Activated CD8-positive, alpha-beta T cell treated with anti-CD3 and anti-CD28 coated beads, Interleukin-2, amount 10 ng/mL, durations not matched to agents 7 days and 5 days (primary cell): ENCODE results near the gene GNAT1. TPM values are rescaled to one million over a fixed set of nuclear protein-coding genes. Genes with fewer than 3 reads are reported as not detected.

Experiments used
- ATAC-seq: fragments of 150-1000 bp; cut with Tn5 transposase; one replicate; pipeline ENCODE4 v1.10.0; 2021; ENCODE audit warnings: moderate library complexity
- CTCF ChIA-PET: fragments of 350-600 bp; sonication (Branson Sonifier 250); formaldehyde crosslinking; loops from one replicate; lab custom pipeline; 2021; ENCODE audit warnings: antibody characterized with exemption; lab: Charles Lee
- POLR2A ChIA-PET: fragments of 350-600 bp; sonication (Branson Sonifier 250); formaldehyde crosslinking; loops from one replicate; lab custom pipeline; 2021; ENCODE audit warnings: antibody characterized with exemption; lab: Charles Lee
- DNase-seq: peaks from one replicate; pipeline ENCODE4 v3.0.0-alpha.2; 2020
- H3K27ac Mint-ChIP-seq: one replicate; pipeline ENCODE4 v1.8.0; 2021; ENCODE audit warnings: mild to moderate bottlenecking, mixed read lengths
- H3K27me3 Mint-ChIP-seq: one replicate; pipeline ENCODE4 v1.8.0; 2021; ENCODE audit warnings: low read depth, mixed read lengths
- H3K36me3 Mint-ChIP-seq: one replicate; pipeline ENCODE4 v1.8.0; 2021; ENCODE audit warnings: low read depth, mixed read lengths
- H3K4me1 Mint-ChIP-seq: one replicate; pipeline ENCODE4 v1.8.0; 2021; ENCODE audit warnings: low read depth, mixed read lengths
- H3K4me3 Mint-ChIP-seq: one replicate; pipeline ENCODE4 v1.8.0; 2021; ENCODE audit warnings: mild to moderate bottlenecking, mixed read lengths
- H3K9me3 Mint-ChIP-seq: one replicate; pipeline ENCODE4 v1.8.0; 2022; ENCODE audit warnings: mixed read lengths; ENCODE audit not compliant: insufficient read depth
- total RNA-seq, 2 experiments: library from RNA; stranded (reverse); gene quantifications; one replicate each; pipeline ENCODE4 v1.2.3, GENCODE V29; 2021

GNAT1 gene
- total RNA-seq, 2 experiments from 2014 or later, result not detected

GRCh38 chr3:50172626-50173220 is 18.7 kb upstream of the GNAT1 start:
- Mint-ChIP-seq H3K36me3 (no peaks in the 10 kb centered on the region), H3K27me3 (no peaks in the 10 kb centered on the region), H3K4me3 (no peak overlapping the region), H3K4me1 (peaks cover 5% of the 10 kb centered on the region), H3K27ac (no peak overlapping the region), H3K9me3 (no peaks in the 10 kb centered on the region)
- no peak for ATAC-seq
- ChIA-PET CTCF (interaction anchor here (1.3 kb wide), 1 partner anchor 89 kb away, joined by 3 read pairs; no protein-coding TSS in a partner anchor), POLR2A (interaction anchor here (0.9 to 1.2 kb wide), 2 partner anchors 17 to 58 kb away, joined by 3 to 4 read pairs; no protein-coding TSS in a partner anchor)
- DNase-seq, result no peak

GRCh38 chr3:50173685-50174516 is 17.5 kb upstream of the GNAT1 start:
- no peaks in the 10 kb centered on the region for H3K9me3 Mint-ChIP-seq
- DNase-seq (no peak), ATAC-seq (no peak)
- no peaks in the 10 kb centered on the region for H3K36me3 Mint-ChIP-seq
- ChIA-PET CTCF (no interaction called here), POLR2A (interaction anchor here (0.9 kb wide), 1 partner anchor 18 kb away, joined by 4 read pairs; no protein-coding TSS in a partner anchor)
- H3K4me3 Mint-ChIP-seq, result no peak overlapping the region
- H3K27me3 Mint-ChIP-seq, result no peaks in the 10 kb centered on the region
- H3K27ac Mint-ChIP-seq, result no peak overlapping the region
- peaks cover 5% of the 10 kb centered on the region for H3K4me1 Mint-ChIP-seq

GRCh38 chr3:50174517-50174895 is 16.9 kb upstream of the GNAT1 start:
- ChIA-PET POLR2A (no interaction called here), CTCF (no interaction called here)
- Mint-ChIP-seq H3K27me3 (peaks cover under 1% of the 10 kb centered on the region), H3K36me3 (no peaks in the 10 kb centered on the region), H3K4me3 (no peak overlapping the region), H3K9me3 (no peaks in the 10 kb centered on the region), H3K27ac (no peak overlapping the region), H3K4me1 (peaks cover 5% of the 10 kb centered on the region)
- ATAC-seq, result no peak
- no peak for DNase-seq

- POLR2A ChIA-PET, result no interaction called here
- ATAC-seq, result no peak
- no peak for DNase-seq
- H3K4me1 Mint-ChIP-seq, result peaks cover 5% of the 10 kb centered on the region
- no peak overlapping the region for H3K27ac Mint-ChIP-seq
- H3K9me3 Mint-ChIP-seq, result no peaks in the 10 kb centered on the region
- no peaks in the 10 kb centered on the region for H3K36me3 Mint-ChIP-seq
- H3K27me3 Mint-ChIP-seq, result peaks cover 3% of the 10 kb centered on the region
- no peak overlapping the region for H3K4me3 Mint-ChIP-seq
- CTCF ChIA-PET, result no interaction called here
Measured at GRCh38 chr3:50174947-50175524, 16.4 kb upstream of the GNAT1 start.

- peaks cover 5% of the 10 kb centered on the region for H3K4me1 Mint-ChIP-seq
- H3K9me3 Mint-ChIP-seq, result no peaks in the 10 kb centered on the region
- ATAC-seq (no peak), DNase-seq (no peak)
- ChIA-PET POLR2A (no interaction called here), CTCF (no interaction called here)
- H3K27ac Mint-ChIP-seq, result peak overlapping the region; percentile 34
- no peaks in the 10 kb centered on the region for H3K36me3 Mint-ChIP-seq
- H3K4me3 Mint-ChIP-seq, result no peak overlapping the region
- peaks cover 3% of the 10 kb centered on the region for H3K27me3 Mint-ChIP-seq
Measured at GRCh38 chr3:50177346-50177745, 14.1 kb upstream of the GNAT1 start.

- ChIA-PET POLR2A (no interaction called here), CTCF (interaction anchor here (0.9 kb wide), 1 partner anchor 80 kb away, joined by 3 read pairs; no protein-coding TSS in a partner anchor)
- Mint-ChIP-seq H3K27ac (no peak overlapping the region), H3K4me1 (no peaks in the 10 kb centered on the region), H3K27me3 (peaks cover 3% of the 10 kb centered on the region), H3K9me3 (no peaks in the 10 kb centered on the region), H3K4me3 (no peak overlapping the region), H3K36me3 (no peaks in the 10 kb centered on the region)
- no peak for DNase-seq
- no peak for ATAC-seq
Measured at GRCh38 chr3:50179710-50180109, 11.7 kb upstream of the GNAT1 start.

GRCh38 chr3:50181985-50182384 is 9.4 kb upstream of the GNAT1 start:
- ATAC-seq (no peak), DNase-seq (no peak)
- Mint-ChIP-seq H3K9me3 (no peaks in the 10 kb centered on the region), H3K36me3 (no peaks in the 10 kb centered on the region), H3K27ac (no peak overlapping the region), H3K4me1 (no peaks in the 10 kb centered on the region), H3K4me3 (no peak overlapping the region), H3K27me3 (peaks cover 3% of the 10 kb centered on the region)
- POLR2A ChIA-PET, result interaction anchor here (1.1 kb wide), 1 partner anchor 19 kb away, joined by 3 read pairs; no protein-coding TSS in a partner anchor
- CTCF ChIA-PET, result interaction anchor here (1.0 to 1.4 kb wide), 3 partner anchors 10 to 65 kb away, joined by 3 to 8 read pairs (median 4); no protein-coding TSS in a partner anchor

GRCh38 chr3:50182533-50183099 is 8.8 kb upstream of the GNAT1 start:
- ATAC-seq, result no peak
- no peak overlapping the region for H3K4me3 Mint-ChIP-seq
- no peaks in the 10 kb centered on the region for H3K9me3 Mint-ChIP-seq
- no peak for DNase-seq
- ChIA-PET POLR2A (interaction anchor here (1.1 kb wide), 1 partner anchor 20 kb away, joined by 3 read pairs; no protein-coding TSS in a partner anchor), CTCF (interaction anchor here (1.0 to 1.4 kb wide), 4 partner anchors 10 to 64 kb away, joined by 3 to 8 read pairs (median 4); no protein-coding TSS in a partner anchor)
- H3K27me3 Mint-ChIP-seq, result peaks cover 3% of the 10 kb centered on the region
- no peaks in the 10 kb centered on the region for H3K4me1 Mint-ChIP-seq
- H3K27ac Mint-ChIP-seq, result no peak overlapping the region
- H3K36me3 Mint-ChIP-seq, result no peaks in the 10 kb centered on the region

- POLR2A ChIA-PET, result no interaction called here
- Mint-ChIP-seq H3K36me3 (no peaks in the 10 kb centered on the region), H3K4me1 (no peaks in the 10 kb centered on the region), H3K27me3 (peaks cover 3% of the 10 kb centered on the region), H3K4me3 (no peak overlapping the region), H3K9me3 (no peaks in the 10 kb centered on the region), H3K27ac (no peak overlapping the region)
- CTCF ChIA-PET, result interaction anchor here (1.0 to 1.3 kb wide), 3 partner anchors 8 to 11 kb away, joined by 3 to 4 read pairs (median 4); no protein-coding TSS in a partner anchor
- DNase-seq (no peak), ATAC-seq (no peak)
Measured at GRCh38 chr3:50183755-50184154, 7.7 kb upstream of the GNAT1 start.

- Mint-ChIP-seq H3K9me3 (no peaks in the 10 kb centered on the region), H3K4me1 (no peaks in the 10 kb centered on the region), H3K27me3 (peaks cover 3% of the 10 kb centered on the region), H3K27ac (no peak overlapping the region), H3K4me3 (no peak overlapping the region), H3K36me3 (no peaks in the 10 kb centered on the region)
- ATAC-seq (no peak), DNase-seq (no peak)
- CTCF ChIA-PET, result interaction anchor here (1.0 to 1.3 kb wide), 2 partner anchors 8 to 10 kb away, joined by 4 read pairs; no protein-coding TSS in a partner anchor
- POLR2A ChIA-PET, result no interaction called here
Measured at GRCh38 chr3:50184242-50184978, 7.0 kb upstream of the GNAT1 start.

GRCh38 chr3:50185230-50185629 is 6.2 kb upstream of the GNAT1 start:
- H3K4me1 Mint-ChIP-seq, result no peaks in the 10 kb centered on the region
- no peak overlapping the region for H3K4me3 Mint-ChIP-seq
- POLR2A ChIA-PET, result no interaction called here
- ATAC-seq (no peak), DNase-seq (no peak)
- no peaks in the 10 kb centered on the region for H3K27me3 Mint-ChIP-seq
- no peak overlapping the region for H3K27ac Mint-ChIP-seq
- CTCF ChIA-PET, result interaction anchor here (0.9 to 4.6 kb wide), 2 partner anchors 41 to 64 kb away, joined by 3 to 23 read pairs; no protein-coding TSS in a partner anchor
- H3K36me3 Mint-ChIP-seq, result no peaks in the 10 kb centered on the region
- H3K9me3 Mint-ChIP-seq, result no peaks in the 10 kb centered on the region
